NCI-H2227 (cell line): ENCODE data around the gene SHCBP1L.

Experiments
- DNase-seq: peaks from one replicate; lab custom pipeline; 2025; ENCODE audit not compliant: unreplicated experiment; lab: John Stamatoyannopoulos, UW

The SHCBP1L gene

GRCh38 chr1:182897696-182898095 lies 55.3 kb downstream of the SHCBP1L start:
- no peak for DNase-seq

- DNase-seq: no peak
Measured at GRCh38 chr1:182890927-182891610, 61.9 kb downstream of the SHCBP1L start.

- no peak for DNase-seq
Measured at GRCh38 chr1:182889997-182890396, 63.0 kb downstream of the SHCBP1L start.

GRCh38 chr1:182888736-182889531 lies 64.0 kb downstream of the SHCBP1L start:
- DNase-seq: no peak

- no peak for DNase-seq
Measured at GRCh38 chr1:182886985-182887384, 66.0 kb downstream of the SHCBP1L start.

- DNase-seq: no peak
Measured at GRCh38 chr1:182885591-182885990, 67.4 kb downstream of the SHCBP1L start.

- DNase-seq: no peak
Measured at GRCh38 chr1:182884872-182885271, 68.1 kb downstream of the SHCBP1L start.

GRCh38 chr1:182877842-182878241 lies 75.1 kb downstream of the SHCBP1L start:
- DNase-seq: no peak

GRCh38 chr1:182877331-182877730 lies 75.6 kb downstream of the SHCBP1L start:
- no peak for DNase-seq

GRCh38 chr1:182875889-182876288 lies 77.1 kb downstream of the SHCBP1L start:
- DNase-seq: no peak

GRCh38 chr1:182872881-182873280 lies 80.1 kb downstream of the SHCBP1L start:
- no peak for DNase-seq

- DNase-seq: no peak
Measured at GRCh38 chr1:182869241-182869666, 83.7 kb downstream of the SHCBP1L start.

GRCh38 chr1:182867861-182868260 lies 85.1 kb downstream of the SHCBP1L start:
- no peak for DNase-seq

GRCh38 chr1:182863940-182864339 lies 89.0 kb downstream of the SHCBP1L start:
- DNase-seq: no peak

GRCh38 chr1:182862827-182863226 lies 90.1 kb downstream of the SHCBP1L start:
- no peak for DNase-seq

- DNase-seq: no peak
Measured at GRCh38 chr1:182861994-182862393, 91.0 kb downstream of the SHCBP1L start.

- no peak for DNase-seq
Measured at GRCh38 chr1:182860658-182861057, 92.3 kb downstream of the SHCBP1L start.

- no peak for DNase-seq
Measured at GRCh38 chr1:182857212-182857611, 95.8 kb downstream of the SHCBP1L start.

- DNase-seq: no peak
Measured at GRCh38 chr1:182855911-182856310, 97.1 kb downstream of the SHCBP1L start.

GRCh38 chr1:182851825-182852224 lies 101.1 kb downstream of the SHCBP1L start:
- no peak for DNase-seq

- no peak for DNase-seq
Measured at GRCh38 chr1:182850319-182850718, 102.6 kb downstream of the SHCBP1L start.
